Neural progenitor cell (in vitro differentiated cells): ENCODE data around the gene MAGI2.

Experiments
- CTCF ChIP-seq: fragments of 200-600 bp; sonication (generic); IDR thresholded peaks from 2 replicates; pipeline ENCODE4 v1.5.1; 2017; ENCODE audit warnings: antibody characterized with exemption, mild to moderate bottlenecking
- EZH2phosphoT487 ChIP-seq: fragments of 200-600 bp; sonication (generic); IDR thresholded peaks from 2 replicates; pipeline ENCODE4 v1.6.1; 2017; ENCODE audit warnings: antibody characterized with exemption

DNA sequence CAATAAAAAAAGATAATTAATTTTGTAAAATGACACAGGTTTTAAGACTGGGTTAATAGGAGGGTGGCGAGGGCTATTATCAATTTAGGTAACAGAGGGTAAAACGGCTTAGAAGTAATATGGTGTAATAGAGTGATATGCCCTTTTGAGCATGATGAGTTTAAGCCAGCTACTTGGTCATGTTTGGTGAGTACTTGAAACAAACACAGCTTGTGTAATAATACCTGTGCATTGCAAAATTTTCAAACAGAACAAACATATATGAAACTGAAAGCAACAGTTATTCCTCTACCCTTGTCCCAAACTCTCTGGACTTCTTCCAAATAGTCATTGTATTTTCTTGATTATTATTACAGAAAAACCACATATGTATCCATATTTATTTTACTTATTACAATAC, 241.7 kb downstream of the MAGI2 start:
- TF ChIP-seq CTCF, result no peak
- no peak for TF ChIP-seq EZH2phosphoT487
